Measurements from ENCODE around the gene ZNF408.
A peak's percentile ranks its signal among the peaks of the same experiment; 100 is the strongest.
"Not testable (repeated sequence)": the region's sequence is repeated elsewhere in the genome, so short reads cannot be mapped to it uniquely, and the experiment has no call there.

The ZNF408 gene

GRCh38 chr11:46700241-46701077 lies at the start of gene ZNF408, which contains the start of gene ARHGAP1:
Gene ZNF408, plus strand, starts transcription at chr11:46701031. Its CDS starts 17 bp downstream, at chr11:46701048.
Gene ARHGAP1, minus strand, starts transcription at chr11:46700619. Its CDS starts 4,512 bp downstream, at chr11:46696107.
- peak; percentile 99 for DNase-seq (ENCODE audit: low spot score)

GRCh38 chr11:46655631-46656030 lies 45.2 kb upstream of the ZNF408 start:
- no peak for DNase-seq (ENCODE audit: low spot score)

- DNase-seq (ENCODE audit: low spot score), result no peak
Observed at GRCh38 chr11:46657186-46657585, 43.6 kb upstream of the ZNF408 start.

GRCh38 chr11:46658259-46658658 lies 42.6 kb upstream of the ZNF408 start:
- DNase-seq (ENCODE audit: low spot score), result no peak

- no peak for DNase-seq (ENCODE audit: low spot score)
Observed at GRCh38 chr11:46659908-46660307, 40.9 kb upstream of the ZNF408 start.

GRCh38 chr11:46661836-46662235 lies 39.0 kb upstream of the ZNF408 start:
- peak; percentile 81 for DNase-seq (ENCODE audit: low spot score)

GRCh38 chr11:46662366-46662765 lies 38.5 kb upstream of the ZNF408 start:
- no peak for DNase-seq (ENCODE audit: low spot score)

- DNase-seq (ENCODE audit: low spot score), result no peak
Observed at GRCh38 chr11:46663277-46663940, 37.4 kb upstream of the ZNF408 start.

GRCh38 chr11:46664612-46665011 lies 36.2 kb upstream of the ZNF408 start:
- no peak for DNase-seq (ENCODE audit: low spot score)

GRCh38 chr11:46665356-46665755 lies 35.5 kb upstream of the ZNF408 start:
- no peak for DNase-seq (ENCODE audit: low spot score)

- no peak for DNase-seq (ENCODE audit: low spot score)
Observed at GRCh38 chr11:46666516-46666915, 34.3 kb upstream of the ZNF408 start.

- no peak for DNase-seq (ENCODE audit: low spot score)
Observed at GRCh38 chr11:46667043-46667481, 33.8 kb upstream of the ZNF408 start.

GRCh38 chr11:46668480-46669085 lies 32.2 kb upstream of the ZNF408 start:
- no peak for DNase-seq (ENCODE audit: low spot score)

GRCh38 chr11:46669711-46670139 lies 31.1 kb upstream of the ZNF408 start:
- no peak for DNase-seq (ENCODE audit: low spot score)

GRCh38 chr11:46670521-46670920 lies 30.3 kb upstream of the ZNF408 start:
- DNase-seq (ENCODE audit: low spot score), result not testable (repeated sequence)

- no peak for DNase-seq (ENCODE audit: low spot score)
Observed at GRCh38 chr11:46671958-46672315, 28.9 kb upstream of the ZNF408 start.

GRCh38 chr11:46672381-46672839 lies 28.4 kb upstream of the ZNF408 start:
- no peak for DNase-seq (ENCODE audit: low spot score)

- no peak for DNase-seq (ENCODE audit: low spot score)
Observed at GRCh38 chr11:46673713-46674462, 26.9 kb upstream of the ZNF408 start.

- no peak for DNase-seq (ENCODE audit: low spot score)
Observed at GRCh38 chr11:46674463-46675287, 26.2 kb upstream of the ZNF408 start.

- peak; percentile 70 for DNase-seq (ENCODE audit: low spot score)
Observed at GRCh38 chr11:46675288-46675851, 25.5 kb upstream of the ZNF408 start.

GRCh38 chr11:46675949-46676348 lies 24.9 kb upstream of the ZNF408 start:
- DNase-seq (ENCODE audit: low spot score), result no peak

Measured in globus pallidus (tissue), 1 donor.